Thyroid gland (tissue), 4 donors: ENCODE measurements around the gene MYEOV.

Experiments used
- CTCF ChIP-seq, 6 experiments: fragments of 200-600 bp in 3 of 6; fragments of 450-650 bp in 3 of 6; sonication (generic) in 3 of 6; IDR thresholded peaks; one replicate each; pipeline ENCODE4 v1.5.1; 2016 to 2019; ENCODE audit warnings: antibody characterized with exemption in 6 of 6, mild to moderate bottlenecking in 2 of 6, inconsistent platforms in 1 of 6, moderate library complexity in 1 of 6
- POLR2A ChIP-seq, 2 donors: fragments of 450-650 bp; IDR thresholded peaks; one replicate each; pipeline ENCODE4 v1.6.1; 2017; ENCODE audit warnings: antibody characterized with exemption in 2 of 2, mild to moderate bottlenecking in 2 of 2, moderate library complexity in 1 of 2

- no peak for TF ChIP-seq POLR2A (IDR thresholded peaks at IDR 0.05)
- TF ChIP-seq CTCF (IDR thresholded peaks at IDR 0.05), result no peak
These were observed 23.8 kb upstream of the MYEOV start for GRCh38 chr11:69269926-69270697.
